MM.1S (cell line): ENCODE data around the gene PCYT2.

Source experiments
- EZH2 ChIP-seq: fragments of 300-600 bp; sonication (generic); optimal IDR thresholded peaks from 2 replicates; pipeline ENCODE3; 2017; ENCODE audit warnings: low read depth, mild to moderate bottlenecking, antibody characterized with exemption, low read length, mixed read lengths
- TF ChIP-seq, protein P1 (sequence below): fragments of 300-600 bp; sonication (generic); IDR thresholded peaks from 2 replicates; pipeline ENCODE4 v1.5.1; 2016; ENCODE audit warnings: antibody characterized with exemption, low read length, mixed read lengths

DNA sequence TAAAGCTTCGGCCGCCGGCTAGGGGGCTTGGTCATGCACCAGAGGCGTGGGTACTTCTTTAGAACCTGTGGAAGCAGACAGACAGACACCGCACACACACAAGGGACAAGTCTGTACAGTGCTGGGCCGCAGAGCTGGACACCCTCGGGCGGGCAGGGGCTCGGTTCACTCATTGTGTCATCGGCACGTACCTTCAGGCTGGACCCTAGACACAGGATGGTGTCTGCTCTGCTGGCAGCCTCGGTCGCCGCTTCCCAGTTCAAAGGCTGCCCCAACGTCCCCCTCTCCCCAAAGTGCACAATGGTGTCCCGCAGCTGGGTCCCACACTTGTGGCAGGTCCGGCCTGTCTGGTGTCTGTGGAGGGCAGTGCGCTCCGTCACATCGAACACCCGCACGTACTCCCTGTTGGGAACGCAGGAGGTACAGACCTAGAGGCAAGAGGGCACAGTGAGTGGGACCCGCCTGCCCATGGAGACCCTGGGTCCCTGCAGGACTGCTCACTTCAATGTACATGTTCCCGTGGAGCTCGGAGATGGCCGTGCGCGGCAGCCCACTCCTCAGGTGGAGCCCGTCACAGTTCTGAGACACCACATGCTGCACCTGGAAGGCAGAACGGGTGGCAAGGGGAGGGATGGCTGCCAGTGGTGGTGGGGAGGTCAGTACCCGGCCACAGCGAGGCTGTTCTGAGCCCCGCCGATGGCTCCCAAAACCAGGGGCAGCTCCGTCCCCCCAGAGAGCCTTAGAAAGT is 3.1 kb upstream of the PCYT2 start:
- no peak for TF ChIP-seq EZH2
- TF ChIP-seq, protein P1, sequence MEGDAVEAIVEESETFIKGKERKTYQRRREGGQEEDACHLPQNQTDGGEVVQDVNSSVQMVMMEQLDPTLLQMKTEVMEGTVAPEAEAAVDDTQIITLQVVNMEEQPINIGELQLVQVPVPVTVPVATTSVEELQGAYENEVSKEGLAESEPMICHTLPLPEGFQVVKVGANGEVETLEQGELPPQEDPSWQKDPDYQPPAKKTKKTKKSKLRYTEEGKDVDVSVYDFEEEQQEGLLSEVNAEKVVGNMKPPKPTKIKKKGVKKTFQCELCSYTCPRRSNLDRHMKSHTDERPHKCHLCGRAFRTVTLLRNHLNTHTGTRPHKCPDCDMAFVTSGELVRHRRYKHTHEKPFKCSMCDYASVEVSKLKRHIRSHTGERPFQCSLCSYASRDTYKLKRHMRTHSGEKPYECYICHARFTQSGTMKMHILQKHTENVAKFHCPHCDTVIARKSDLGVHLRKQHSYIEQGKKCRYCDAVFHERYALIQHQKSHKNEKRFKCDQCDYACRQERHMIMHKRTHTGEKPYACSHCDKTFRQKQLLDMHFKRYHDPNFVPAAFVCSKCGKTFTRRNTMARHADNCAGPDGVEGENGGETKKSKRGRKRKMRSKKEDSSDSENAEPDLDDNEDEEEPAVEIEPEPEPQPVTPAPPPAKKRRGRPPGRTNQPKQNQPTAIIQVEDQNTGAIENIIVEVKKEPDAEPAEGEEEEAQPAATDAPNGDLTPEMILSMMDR = no peak
